GM20431 (cell line): ENCODE data around the gene LONP2.
"Not testable (repeated sequence)": the region's sequence is repeated elsewhere in the genome, so short reads cannot be mapped to it uniquely, and the experiment has no call there.

Source experiments
- in situ Hi-C: fragments of 300-500 bp; cut with MseI, MboI; formaldehyde crosslinking; loops from one replicate; pipeline ENCODE4 v1.15.0; 2020; ENCODE audit warnings: low sequenced_read_pairs; ENCODE audit not compliant: unreplicated experiment

LONP2 gene

DNA sequence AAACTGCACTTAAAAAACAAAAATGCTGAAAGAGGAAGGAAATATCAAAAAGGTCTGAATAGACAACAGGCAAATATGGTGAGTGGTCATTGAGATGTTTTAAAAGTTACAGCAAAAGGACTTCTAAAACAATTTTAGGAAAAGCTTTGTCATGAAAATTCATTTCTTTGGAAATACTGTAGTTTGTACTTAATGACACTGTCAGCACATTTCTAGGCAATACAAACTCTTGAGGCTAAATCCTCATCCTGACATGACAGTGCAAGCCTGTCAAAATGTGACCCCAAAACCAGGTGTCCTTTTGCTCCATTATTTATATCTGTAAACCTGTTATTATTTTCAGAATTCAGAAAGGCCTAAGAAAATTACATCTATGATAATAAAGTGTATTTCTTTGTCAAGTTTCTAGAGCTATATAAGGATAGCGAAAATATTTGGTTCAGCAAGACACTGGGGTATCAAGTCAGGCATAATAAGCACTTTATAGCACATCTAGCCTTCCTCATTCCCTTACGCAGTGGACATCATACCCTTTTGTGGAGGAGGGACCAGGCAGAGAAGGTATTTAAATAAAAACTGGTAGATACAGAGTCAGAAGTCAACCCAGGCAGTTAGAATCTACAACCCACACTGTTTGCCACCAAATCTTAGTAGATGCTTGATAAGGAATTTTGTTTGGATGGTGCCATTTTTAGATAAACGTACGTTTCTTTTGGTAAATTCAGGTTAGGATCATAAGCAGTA is 112.7 kb downstream of the LONP2 start:
- in situ Hi-C loops: loop anchor here (10.0 to 25.0 kb wide), 2 partner anchors 180 to 278 kb away; no protein-coding TSS in a partner anchor

DNA sequence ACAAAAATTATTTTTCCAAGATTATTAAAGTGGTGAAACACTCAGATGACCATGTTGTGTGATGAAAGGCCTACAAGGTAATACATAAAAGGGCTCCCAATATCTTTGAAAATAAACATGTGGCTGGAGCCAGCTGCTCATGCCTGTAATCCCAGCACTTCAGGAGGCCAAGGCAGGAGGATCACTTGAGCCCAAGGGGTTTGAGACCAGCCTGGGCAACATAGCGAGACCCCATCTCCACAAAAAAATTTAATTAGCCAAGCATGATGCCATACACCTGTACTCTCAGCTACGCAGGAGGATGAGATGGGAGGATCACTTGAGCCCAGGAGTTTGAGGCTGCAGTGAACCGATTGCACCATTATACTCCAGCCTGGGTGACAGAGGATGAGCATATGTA is 114.3 kb downstream of the LONP2 start:
- in situ Hi-C loops: loop anchor here (10.0 to 25.0 kb wide), 2 partner anchors 179 to 276 kb away; no protein-coding TSS in a partner anchor

DNA sequence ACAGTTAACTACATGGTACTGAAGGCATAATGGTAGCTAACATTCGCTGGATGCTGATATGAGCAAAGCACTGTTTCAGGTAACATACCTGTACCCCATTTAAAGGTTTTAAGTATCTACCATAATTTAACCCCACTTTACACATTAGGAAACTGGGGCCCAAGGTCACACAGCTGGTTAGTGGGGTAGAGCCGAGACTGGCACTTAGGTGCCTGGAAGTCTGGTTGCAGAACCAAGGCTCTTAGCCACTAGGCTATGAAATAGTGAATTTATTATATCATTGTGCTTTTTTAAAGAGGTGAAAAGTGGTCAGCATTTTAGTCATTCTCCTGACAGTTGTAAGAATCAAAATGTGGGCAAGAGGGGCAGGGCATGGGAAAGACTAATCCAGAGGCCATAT is 115.9 kb downstream of the LONP2 start:
- in situ Hi-C loops: loop anchor here (10.0 to 25.0 kb wide), 2 partner anchors 177 to 275 kb away; no protein-coding TSS in a partner anchor

DNA sequence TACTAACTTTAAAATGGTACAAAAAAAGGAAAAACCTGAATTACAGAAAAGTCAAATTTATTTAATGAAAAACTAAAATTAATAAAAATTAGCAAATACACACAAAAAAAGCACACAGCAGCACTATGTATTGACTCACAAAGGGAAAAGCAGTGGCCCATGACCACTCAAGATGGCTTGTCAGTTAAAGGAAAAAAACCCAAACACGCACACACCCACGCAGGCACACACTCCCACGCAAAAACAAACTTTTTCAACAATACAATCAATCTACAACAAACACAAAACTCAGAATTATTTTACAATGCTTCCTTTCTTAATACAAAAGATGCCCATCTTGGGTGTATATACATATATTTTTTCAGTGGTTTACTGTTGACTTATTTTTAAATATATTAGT is 116.9 kb downstream of the LONP2 start:
- in situ Hi-C loops: loop anchor here (25.0 kb wide), 1 partner anchor 176 kb away; no protein-coding TSS in a partner anchor

DNA sequence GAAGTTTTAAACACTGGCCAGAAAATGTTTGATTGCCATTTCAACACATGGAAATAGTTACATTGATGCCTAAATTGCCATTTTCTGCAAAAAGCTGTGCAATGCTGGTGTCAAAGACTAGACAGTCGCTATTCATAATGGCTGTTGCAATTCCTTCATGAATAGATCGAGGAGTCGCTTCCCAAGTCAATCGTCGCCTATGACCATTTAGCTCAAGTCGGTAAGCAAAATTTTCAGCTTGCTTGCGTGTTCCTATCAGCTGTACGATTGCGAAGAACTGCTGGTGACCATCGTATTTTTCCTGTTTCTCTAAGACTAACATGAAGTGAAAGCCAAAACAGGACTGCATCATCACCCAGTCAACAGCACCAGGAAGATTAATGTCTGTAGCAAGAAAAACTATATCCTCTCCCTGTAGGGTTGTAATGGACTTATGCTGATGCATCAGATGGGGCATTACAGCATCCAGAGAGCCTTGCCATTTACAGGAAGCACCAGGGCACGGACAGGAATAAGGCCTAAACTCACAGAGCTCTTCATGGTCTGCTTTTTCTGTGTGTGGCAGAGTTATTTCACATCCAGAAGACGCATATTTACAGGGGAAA is 117.5 kb downstream of the LONP2 start:
- in situ Hi-C loops: loop anchor here (25.0 kb wide), 1 partner anchor 176 kb away; no protein-coding TSS in a partner anchor

DNA sequence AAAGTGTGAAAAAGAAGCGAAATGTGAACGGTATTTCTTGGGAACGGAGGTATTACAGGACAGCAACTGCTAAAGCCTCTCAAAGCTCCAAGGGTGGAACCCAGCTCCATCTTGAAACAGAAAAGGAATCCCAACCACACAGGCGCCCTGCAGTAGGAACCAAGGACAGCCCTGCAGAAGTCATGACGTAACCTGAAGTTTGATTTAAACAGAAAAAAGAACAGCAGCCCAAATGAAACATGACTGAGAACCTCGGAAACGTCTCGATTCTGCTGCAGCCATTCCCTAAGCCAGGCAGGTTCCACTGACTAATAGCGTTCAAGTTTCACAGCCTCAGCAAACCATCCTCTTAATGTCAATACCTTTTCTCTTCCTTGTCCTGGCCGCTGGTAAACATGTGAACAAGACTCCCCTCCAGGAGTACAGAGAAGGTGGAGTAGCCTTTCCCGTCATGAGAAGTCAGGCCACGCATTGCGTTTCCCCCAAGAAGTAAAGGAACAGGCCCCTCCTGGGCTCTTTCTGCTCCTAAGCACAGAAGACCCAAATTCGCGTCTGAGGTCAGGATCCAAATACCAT is 121.0 kb downstream of the LONP2 start:
- in situ Hi-C loops: loop anchor here (25.0 kb wide), 1 partner anchor 172 kb away; no protein-coding TSS in a partner anchor

DNA sequence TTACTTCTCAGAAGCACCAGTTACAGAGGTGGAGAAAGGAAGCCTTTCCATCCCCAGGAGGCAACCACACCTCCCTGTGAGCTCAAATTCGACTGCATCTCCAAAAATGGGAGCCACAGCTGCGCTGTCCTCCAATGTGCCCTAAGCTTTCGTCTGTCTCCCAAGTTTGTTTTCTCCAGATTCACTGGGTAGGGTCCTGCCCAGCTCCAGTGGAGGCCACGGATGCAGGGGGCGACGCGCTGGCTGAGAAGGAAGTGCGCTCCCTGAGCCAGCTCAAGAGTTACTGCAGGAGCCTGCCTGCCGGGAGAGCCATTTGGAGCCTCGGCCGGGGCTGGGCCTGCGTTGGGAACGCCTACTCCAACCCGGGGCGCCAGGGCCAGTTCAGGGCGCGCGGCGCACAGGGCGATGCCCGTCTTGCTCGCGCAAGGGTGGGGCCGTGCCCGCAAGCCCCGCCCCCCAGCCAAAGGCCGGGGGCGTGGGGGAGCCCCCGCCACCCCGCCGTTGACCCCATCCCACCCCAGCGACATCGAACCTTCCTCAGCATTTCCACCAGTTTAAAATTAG is 121.6 kb downstream of the LONP2 start:
- in situ Hi-C loops: loop anchor here (25.0 kb wide), 1 partner anchor 172 kb away; no protein-coding TSS in a partner anchor

DNA sequence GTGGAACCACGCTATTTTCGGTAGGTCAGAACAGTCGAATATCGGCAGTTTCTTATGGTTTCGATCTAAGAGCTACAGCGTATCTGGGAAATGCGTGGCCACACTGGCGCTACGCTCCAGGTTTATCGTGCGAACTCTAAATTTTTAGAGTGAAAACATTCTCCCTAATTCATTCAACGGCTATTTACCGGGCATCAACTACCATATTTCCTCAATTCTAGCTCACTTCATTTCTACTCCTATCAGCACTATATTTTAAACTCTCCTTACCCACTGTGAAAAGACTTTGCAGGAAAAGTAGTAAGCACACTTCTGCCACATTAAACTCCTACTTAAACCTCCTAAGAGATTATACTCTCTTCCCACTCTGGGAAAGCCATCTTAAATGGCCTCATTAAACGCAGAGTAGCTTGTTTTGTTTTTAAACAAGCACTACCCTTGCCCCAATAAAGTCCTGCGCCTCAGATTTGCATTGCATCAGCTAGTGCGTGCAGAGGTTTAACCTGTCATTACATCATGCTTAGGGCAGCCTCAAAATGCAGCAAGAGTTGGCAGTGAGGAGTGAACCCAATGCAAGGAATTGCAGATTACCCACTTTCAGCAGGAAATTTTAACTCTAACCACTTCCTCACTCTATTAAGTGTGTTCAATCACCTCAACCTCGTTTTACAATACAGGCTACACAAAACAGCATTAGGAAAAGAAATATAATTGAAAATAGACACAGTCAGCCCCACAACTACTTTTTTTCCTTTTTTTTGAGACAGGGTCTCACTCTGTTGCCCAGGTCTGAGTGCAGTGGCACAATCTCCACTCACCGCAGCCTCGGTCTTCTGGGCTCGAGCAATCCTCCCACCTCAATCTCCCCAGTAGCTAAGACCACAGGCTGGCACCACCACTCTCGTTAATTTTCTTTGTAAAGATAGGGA is 122.3 kb downstream of the LONP2 start:
- in situ Hi-C loops: loop anchor here (25.0 kb wide), 1 partner anchor 171 kb away; no protein-coding TSS in a partner anchor

DNA sequence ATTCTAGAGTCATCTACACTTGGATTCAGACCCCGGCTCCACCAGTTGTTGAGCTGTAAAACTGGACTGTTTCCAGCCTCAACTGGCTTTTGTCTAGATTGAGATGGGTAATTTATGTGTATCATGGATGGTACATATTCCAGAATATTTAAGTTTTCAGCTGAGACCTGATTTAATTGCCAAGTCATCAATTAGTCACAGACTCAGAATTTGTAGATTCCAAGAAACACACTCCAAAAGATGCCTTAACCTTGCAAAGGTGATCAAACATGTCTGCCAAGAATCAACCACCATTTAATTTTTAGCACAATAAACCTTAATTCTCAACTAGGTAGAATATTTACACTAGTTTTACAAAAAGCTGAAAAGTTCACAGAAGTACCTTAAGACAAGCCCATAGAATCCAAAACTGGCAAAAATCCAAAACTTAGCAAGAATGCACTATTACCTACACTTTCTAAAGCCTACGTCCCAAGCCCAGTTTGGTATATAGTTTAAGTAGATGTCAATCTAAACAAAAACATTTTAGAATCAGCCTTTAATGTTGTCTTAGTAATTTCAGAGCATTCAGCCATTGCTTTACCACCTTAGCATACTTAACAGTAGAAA is 123.4 kb downstream of the LONP2 start:
- in situ Hi-C loops: loop anchor here (25.0 kb wide), 1 partner anchor 170 kb away; no protein-coding TSS in a partner anchor

DNA sequence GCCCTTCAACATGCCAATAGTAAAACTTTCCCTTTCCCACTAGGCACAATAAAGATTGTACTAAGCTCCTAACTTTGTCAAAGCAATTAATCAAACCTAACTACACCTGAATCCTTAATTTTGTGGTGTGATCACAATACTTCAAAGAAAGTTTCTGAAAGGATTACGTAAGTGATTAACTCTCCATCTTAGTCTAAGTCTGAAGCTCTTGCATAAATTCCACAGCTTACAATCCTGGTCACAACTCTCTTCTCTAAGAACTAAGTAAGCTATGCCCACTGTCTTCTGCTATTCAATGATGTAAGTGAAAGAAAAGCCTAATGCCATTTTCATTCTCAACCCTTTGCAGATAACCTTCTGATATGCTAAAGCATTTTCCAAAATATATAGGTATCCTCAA is 125.7 kb downstream of the LONP2 start:
- in situ Hi-C loops: loop anchor here (25.0 kb wide), 1 partner anchor 168 kb away; no protein-coding TSS in a partner anchor

DNA sequence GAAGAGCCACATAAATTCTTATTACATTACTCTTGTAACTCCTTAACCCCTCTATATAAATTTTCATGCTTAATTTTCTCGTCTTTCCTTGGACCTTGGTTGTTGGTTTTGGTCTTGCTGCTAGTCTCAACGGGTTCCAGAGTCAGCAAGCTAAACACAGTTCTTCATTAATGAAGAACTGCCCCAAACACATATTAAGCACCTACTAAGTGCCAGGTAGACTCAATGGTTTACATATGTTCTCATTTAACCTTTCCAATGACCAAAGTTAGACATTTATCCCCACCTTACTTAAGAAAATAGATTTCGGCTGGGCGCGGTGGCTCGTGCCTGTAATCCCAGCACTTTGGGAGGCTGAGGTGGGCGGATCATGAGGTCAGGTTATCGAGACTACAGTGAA is 126.1 kb downstream of the LONP2 start:
- in situ Hi-C loops: loop anchor here (25.0 kb wide), 1 partner anchor 167 kb away; no protein-coding TSS in a partner anchor

DNA sequence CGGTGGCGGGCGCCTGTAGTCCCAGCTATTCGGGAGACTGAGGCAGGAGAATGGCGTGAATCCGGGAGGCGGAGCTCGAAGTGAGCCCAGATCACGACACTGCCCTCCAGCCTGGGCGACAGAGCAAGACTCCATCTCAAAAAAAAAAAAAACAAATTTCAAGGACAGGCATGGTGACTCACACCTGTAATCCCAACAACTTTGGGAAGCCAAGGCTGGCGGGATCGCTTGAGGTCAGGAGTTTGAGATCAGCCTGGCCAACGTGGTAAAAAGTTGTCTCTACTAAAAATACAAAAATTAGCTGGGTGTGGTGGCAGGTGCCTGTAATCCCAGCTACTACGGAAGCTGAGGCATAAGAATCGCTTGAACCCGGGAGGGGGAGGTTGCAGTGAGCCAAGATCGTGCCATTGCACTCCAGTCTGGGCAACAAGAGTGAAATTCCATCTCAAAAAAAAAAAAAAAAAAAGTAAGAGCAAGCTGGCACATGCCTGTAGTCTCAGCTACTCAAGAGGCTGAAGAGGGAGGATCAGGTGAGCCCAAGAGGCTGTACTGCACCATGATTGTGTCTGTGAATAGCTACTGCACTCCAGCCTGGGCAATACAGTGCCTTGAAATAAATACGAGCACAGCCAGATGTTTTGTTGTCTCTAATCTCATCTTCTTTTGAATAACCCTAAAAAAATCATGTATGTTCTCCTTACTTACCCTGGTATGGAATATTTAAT is 126.7 kb downstream of the LONP2 start:
- in situ Hi-C loops: loop anchor here (25.0 kb wide), 1 partner anchor 166 kb away; no protein-coding TSS in a partner anchor

DNA sequence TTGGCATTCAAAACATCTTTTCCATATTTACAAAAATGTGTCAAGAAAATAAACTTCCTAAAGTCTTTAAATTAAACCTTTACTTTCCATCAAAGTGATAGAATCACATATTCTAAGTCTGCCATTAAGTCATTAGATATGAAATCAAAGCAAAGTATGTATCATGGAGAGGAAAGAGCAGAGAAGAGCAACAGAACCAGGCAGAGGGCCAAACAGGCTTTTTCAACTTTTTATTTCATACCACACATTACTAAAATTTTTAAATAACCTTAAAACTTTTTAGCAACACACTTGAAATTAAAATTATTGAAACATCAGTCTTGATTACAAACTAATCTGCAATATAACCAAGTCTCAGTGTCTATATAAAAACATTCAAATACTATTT is 127.3 kb downstream of the LONP2 start:
- in situ Hi-C loops: loop anchor here (25.0 kb wide), 1 partner anchor 166 kb away; no protein-coding TSS in a partner anchor

DNA sequence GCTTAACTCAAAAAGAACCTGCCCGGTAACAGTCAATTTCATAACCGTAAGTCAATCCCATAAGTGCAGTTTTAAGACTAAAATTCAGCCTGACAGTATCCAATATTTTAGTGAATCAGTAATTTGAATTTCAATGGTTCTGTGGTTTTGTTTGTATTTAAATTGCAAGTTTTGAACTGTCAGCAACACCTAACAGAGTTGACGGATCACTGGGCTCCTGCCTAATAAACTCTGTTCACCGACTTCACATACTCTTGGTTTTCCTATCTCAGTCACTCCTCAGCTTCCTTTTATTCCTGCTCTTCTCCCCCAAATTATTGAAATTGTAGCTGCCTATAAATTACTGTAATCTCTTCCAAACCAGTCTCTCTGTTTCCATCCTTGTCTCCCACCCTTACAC is 128.6 kb downstream of the LONP2 start:
- in situ Hi-C loops: loop anchor here (25.0 kb wide), 1 partner anchor 165 kb away; no protein-coding TSS in a partner anchor

DNA sequence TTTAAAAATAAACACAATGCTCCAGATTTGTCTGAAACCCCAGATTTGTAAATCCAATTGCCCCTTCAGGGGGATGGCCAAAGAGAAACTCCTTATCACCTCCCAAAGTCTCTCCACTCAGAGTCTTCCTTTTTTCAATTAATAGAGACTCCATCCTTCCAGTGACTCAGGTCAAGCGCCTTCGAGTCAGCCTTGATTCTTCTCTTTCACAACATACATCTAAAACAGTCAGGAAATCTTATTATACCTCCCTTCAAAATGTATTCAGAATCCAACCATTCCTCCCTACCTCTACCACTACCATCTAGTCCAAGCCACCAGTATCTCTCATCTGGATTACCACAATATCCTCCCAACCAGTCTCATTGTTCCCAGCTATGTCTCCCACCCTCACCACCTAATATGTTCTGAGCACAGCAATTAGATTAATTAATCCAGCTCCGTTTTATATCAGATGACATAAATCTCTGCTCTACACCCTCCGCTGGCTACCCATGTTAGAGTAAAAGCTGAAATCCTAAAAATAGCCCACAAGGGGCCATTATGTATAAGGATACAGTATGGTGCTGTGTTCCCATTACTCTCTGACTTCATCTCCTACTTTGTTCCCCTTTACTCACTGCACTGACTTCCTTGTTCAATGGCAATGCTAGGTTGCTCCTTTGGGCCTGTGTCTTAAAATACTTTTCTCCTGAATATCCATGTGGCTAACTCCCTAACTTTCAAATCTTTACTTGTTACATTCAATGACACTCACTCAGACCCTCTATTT is 129.3 kb downstream of the LONP2 start:
- in situ Hi-C loops: loop anchor here (25.0 kb wide), 1 partner anchor 164 kb away; no protein-coding TSS in a partner anchor

DNA sequence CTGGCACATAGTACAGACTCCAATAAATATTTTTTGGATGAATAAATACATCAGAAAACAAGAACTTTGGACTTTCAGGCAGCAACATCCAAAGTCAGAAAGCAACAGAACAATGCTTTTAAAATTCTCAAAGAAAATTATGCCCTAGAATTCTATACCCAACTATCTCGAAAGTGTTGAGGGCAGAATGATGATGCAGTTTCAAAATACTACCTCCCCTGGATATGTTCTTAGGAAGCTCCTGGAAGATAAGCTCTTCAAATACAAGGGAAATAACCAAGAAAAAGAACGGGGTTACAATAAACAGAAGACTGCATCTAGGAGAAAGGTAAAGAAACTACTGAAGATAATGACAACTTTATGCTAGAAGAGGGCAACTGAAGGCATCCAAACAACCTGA is 130.2 kb downstream of the LONP2 start:
- in situ Hi-C loops: loop anchor here (25.0 kb wide), 1 partner anchor 163 kb away; no protein-coding TSS in a partner anchor

DNA sequence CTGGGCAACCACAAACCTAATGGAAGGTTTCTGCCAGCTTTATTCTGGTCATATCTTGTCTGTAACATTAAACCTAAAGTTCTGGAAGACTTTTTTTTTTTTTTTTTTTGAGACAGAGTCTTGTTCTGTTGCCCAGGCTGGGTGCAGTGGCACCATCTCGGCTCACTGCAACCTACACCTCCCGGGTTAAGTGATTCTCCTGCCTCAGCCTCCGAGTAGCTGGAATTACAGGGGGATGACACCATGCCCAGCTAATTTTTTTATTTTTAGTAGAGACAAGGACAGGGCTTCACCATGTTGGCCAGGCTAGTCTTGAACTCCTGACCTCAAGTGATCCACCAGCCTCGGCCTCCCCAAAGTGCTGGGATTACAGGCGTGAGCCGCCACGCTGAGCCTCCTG is 133.2 kb downstream of the LONP2 start:
- in situ Hi-C loops: not testable (repeated sequence)
